Heart left ventricle (tissue), 13 donors: ENCODE measurements around the gene TTLL11.

ENCODE experiments used
- POLR2A ChIP-seq, 2 donors: fragments of 450-650 bp; IDR thresholded peaks; one replicate each; pipeline ENCODE4 v1.6.1; 2017; ENCODE audit warnings: antibody characterized with exemption in 2 of 2, mild to moderate bottlenecking in 2 of 2, moderate library complexity in 2 of 2
- TF ChIP-seq, protein P1 (sequence below), 12 donors: fragments of 200-600 bp; sonication (generic) in 4 of 12; IDR thresholded peaks; one replicate each; pipeline versions ENCODE4 v1.5.0 to v1.8.0; 2018 to 2022; ENCODE audit warnings: antibody characterized with exemption in 12 of 12, mild to moderate bottlenecking in 5 of 12
- donor health status: ischemic (EF 13 %, LVEDD 7.1; RV severe dilation, severe dysfunction).
- donor health status: DM: no; HTN: yes; CAD: no.
- donor health status: DM: no; HTN: no; CAD: no.
- donor health status: ischemic (EF 25% LVEDD 6.9; RV normal size, moderate dysfunction).
- donor health status: ischemic (EF 25% LVEDD 5.7; RV mildly dilated, moderate dysfunction).
- donor health status: ischemic (EF 35%, LVEDD 5.7; RV mildly dilated, moderate dysfunction).
- donor health status: nonischemic (EF 11% LVEDD 7.7; RV severe dilation, severe dysfunction).
- donor health status: DM: yes; HTN: yes; CAD: no.
- donor health status: PGD.
- donor health status: ischemic (EF 29% LVEDD 5.4; RV normal size, mild dysfunction).
- donor health status: nonischemic (EF 23%, LVEDD 6.1; RV moderate dilation, normal function).

DNA sequence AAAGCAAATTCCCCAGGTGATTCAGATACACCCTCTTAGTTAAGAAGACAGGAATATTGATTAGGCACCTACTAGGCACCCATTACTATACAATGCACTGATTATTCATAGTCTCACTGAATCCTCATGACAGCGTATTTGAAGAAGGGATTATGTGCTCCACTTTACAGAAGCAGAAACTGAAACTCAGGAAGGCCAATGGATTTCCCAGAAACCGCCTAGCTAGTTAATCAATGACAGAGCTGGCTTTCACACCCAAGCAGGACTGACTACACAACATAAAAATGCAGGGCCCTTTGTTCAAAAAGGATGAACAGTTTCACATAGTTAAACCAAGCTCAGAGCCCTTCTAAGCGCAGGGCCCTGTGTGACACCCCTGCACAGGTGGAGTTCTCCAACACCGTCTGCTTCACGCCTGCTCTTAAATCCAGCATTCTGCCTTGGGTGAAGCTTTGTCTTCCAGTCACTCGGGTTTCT lies 117.3 kb downstream of the TTLL11 start:
- no peak for TF ChIP-seq POLR2A (IDR thresholded peaks at IDR 0.05)
- TF ChIP-seq, protein P1, sequence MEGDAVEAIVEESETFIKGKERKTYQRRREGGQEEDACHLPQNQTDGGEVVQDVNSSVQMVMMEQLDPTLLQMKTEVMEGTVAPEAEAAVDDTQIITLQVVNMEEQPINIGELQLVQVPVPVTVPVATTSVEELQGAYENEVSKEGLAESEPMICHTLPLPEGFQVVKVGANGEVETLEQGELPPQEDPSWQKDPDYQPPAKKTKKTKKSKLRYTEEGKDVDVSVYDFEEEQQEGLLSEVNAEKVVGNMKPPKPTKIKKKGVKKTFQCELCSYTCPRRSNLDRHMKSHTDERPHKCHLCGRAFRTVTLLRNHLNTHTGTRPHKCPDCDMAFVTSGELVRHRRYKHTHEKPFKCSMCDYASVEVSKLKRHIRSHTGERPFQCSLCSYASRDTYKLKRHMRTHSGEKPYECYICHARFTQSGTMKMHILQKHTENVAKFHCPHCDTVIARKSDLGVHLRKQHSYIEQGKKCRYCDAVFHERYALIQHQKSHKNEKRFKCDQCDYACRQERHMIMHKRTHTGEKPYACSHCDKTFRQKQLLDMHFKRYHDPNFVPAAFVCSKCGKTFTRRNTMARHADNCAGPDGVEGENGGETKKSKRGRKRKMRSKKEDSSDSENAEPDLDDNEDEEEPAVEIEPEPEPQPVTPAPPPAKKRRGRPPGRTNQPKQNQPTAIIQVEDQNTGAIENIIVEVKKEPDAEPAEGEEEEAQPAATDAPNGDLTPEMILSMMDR (IDR thresholded peaks at IDR 0.05): no peak
